Measurements from ENCODE around the gene PEX3.

PEX3 gene

DNA sequence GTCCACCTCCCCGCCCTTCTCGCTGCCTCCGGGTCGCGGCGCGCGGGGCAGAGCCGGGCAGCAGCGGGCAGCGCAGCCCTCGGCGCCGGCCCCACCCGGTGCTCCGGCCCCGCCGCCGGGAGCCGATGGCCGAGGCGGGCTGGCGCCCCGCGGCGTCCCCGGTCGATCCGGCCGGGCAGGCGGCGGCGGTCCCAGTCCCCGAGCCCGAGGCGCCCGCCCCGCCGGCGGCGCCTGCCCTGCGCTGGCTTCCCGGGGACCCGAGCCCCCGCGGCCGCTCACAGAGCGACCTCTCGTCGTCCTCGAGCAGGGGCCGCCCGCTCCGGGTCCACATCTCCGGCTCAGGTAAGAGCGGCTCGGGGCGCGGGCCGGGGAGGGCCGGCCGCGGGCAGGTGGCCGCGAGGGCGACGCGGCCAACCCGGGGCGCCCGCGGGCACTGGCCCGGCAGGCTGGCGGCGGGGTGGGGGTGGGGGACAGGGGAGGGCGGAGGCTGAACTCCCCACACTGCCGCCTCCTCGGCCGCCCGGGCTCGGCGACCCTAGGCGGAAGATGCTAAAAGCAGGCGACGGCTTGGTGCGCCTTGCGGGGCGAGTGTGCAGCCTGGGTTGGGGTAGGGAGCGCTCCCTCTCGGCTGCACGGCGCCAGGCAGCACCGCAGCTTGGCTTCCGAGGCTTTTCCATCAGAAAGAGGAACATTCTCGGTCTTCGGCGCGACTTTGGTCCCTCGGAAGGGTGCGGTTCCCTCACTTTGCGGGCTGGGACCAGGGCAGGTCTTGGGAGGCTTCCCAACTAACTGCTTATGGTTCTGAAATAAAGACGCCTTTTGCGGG is 86.5 kb downstream of the PEX3 start:
- in situ Hi-C loops (cut with MboI; ENCODE audit: low sequenced_read_pairs), result no loop called here

DNA sequence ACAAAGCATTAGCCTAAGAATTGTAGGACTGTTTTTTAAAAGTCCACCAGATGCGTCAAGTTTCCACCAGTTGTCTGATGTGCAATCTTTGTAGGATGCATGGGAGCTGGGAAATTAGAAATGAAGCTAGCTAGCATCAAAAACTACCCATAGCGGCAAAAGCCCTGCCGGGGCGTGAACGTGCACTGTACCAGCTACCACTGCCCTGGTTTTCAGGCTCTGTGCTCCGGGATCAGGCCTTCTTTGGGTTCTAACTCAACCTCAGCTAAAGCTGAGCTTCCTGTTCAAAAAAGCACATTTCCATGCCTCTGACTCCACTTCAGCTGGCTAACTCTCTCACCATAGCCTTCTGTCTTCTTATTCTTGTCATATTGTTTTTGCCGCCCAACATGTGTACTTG is 87.8 kb downstream of the PEX3 start:
- in situ Hi-C loops (cut with MboI; ENCODE audit: low sequenced_read_pairs), result no loop called here

DNA sequence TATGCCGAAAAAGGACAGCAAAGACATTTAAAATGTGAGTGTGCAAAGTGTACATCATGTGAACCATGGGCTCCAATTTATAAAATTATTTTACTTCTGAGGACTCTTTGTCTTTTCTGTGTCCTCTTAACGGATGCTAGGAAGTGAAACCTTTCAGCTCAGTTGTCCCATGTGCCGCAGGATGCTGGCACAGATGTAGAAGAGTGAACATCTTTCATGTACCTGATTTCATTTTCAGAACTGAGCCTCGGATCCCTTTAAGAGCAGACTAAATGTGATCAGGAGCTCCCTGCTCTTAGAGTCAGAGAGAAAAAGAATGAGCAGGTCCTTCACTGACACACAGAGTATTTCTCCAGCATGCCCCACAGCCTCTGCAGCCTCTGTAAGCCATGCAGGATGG is 88.5 kb downstream of the PEX3 start:
- in situ Hi-C loops (cut with MboI; ENCODE audit: low sequenced_read_pairs), result no loop called here

DNA sequence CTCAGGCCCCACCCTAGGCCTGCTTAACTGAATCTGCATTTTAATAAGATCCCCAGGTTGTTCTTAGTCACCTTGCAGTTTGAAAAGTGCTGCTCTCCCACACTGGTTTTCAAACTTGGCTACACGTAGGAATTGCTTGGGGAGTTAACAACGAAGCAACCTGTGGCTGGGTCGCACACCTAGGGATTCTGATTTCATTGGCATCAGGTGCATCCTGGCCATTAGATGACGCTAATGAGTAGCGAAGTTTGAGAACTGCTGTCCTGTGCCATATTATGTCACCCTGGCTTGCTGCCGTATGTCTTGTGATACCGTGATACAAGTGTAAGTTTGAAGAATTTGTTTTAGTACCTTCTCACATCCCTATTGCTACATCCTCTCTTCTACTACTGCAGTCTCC is 89.1 kb downstream of the PEX3 start:
- in situ Hi-C loops (cut with MboI; ENCODE audit: low sequenced_read_pairs), result no loop called here

DNA sequence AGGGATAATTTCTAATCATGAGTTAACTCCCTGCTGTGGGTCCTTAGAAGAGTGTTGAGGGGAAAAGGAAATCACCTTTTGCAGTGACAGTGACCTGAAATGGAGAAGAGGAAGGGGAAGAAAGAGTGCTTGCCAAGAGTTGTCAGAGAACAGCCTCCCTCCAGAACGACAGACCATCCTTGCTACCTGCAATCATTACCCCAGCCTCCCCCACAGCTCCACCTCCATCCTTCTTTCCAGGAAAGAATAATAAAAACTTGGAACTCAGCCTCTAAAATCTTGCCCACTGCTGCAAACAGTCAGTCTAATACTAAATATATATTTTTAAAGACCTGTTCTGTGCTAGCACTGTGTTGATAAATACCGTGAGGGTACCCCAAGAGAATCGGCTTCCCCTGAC is 89.6 kb downstream of the PEX3 start:
- in situ Hi-C loops (cut with MboI; ENCODE audit: low sequenced_read_pairs), result no loop called here

All from hTERT RPE-1 (cell line).